HepG2 (cell line): Measurements from ENCODE around the gene MARS1. TPM values are rescaled to one million over a fixed set of nuclear protein-coding genes. Genes with fewer than 3 reads are reported as not detected.
A peak's percentile ranks its signal among the peaks of the same experiment; 100 is the strongest.

Experiments used
- ATAC-seq: fragments of 200-7000 bp; cut with Tn5 transposase; 3 replicates; pipeline ENCODE4 v1.9.1; 2020; ENCODE audit warnings: mild to moderate bottlenecking, moderate library complexity
- BruUV-seq: library from RNA; stranded (reverse); fragments of 400-500 nt; replicated peaks from 2 replicates; lab custom pipeline; 2021; lab: Mats Ljungman, UMichigan
- CTCF ChIA-PET: fragments of 300-600 bp; formaldehyde crosslinking; extraction: SDS; loops from one replicate; lab custom pipeline; 2021; ENCODE audit warnings: low total read pairs, inconsistent platforms, low intra/inter-chr PET ratio; lab: Yijun Ruan, JAX
- POLR2A ChIA-PET: fragments of 350-600 bp; sonication (Branson Sonifier 250); formaldehyde crosslinking; loops from one replicate; lab custom pipeline; 2020; ENCODE audit warnings: antibody characterized with exemption, inconsistent platforms; lab: Yijun Ruan, JAX
- DNase-seq: peaks from one replicate; pipeline ENCODE4 v3.0.0-alpha.2; 2015; ENCODE audit warnings: low spot score
- FAIRE-seq: peaks from 3 replicates; lab custom pipeline; 2011; peaks lifted over from hg19 to GRCh38; lab: Jason Lieb, UNC
- H2AFZ ChIP-seq: one replicate; pipeline ENCODE4 v1.6.1; 2011; ENCODE audit warnings: low read length, inconsistent platforms
- H3K27ac ChIP-seq: fragments of 300-600 bp; 3 replicates; pipeline ENCODE4 v1.8.0; 2011; ENCODE audit warnings: mixed run types, mild to moderate bottlenecking, mixed read lengths, low read length, inconsistent platforms; ENCODE audit not compliant: insufficient read depth; ENCODE audit errors: extremely low read length
- H3K27me3 ChIP-seq, 2 experiments: fragments of 200-600 bp in 1 of 2; 2 replicates in 1 of 2; 3 replicates in 1 of 2; pipeline versions ENCODE4 v1.6.0 to v1.8.0; 2011; ENCODE audit warnings: low read length in 2 of 2, mild to moderate bottlenecking in 2 of 2, moderate library complexity in 2 of 2, inconsistent platforms in 1 of 2; ENCODE audit not compliant: insufficient read depth in 2 of 2, control insufficient read depth in 1 of 2
- H3K36me3 ChIP-seq, 2 experiments: fragments of 200-600 bp in 1 of 2; replicated peaks in 1 of 2; 2 replicates in 1 of 2; 3 replicates in 1 of 2; pipeline versions ENCODE4 v1.5.1 to v1.8.0; 2011; ENCODE audit warnings: low read length in 2 of 2, inconsistent platforms in 1 of 2; ENCODE audit not compliant: insufficient read depth in 2 of 2, control insufficient read depth in 1 of 2
- H3K4me1 ChIP-seq: 2 replicates; pipeline ENCODE4 v1.5.1; 2012; ENCODE audit warnings: low read length, inconsistent platforms; ENCODE audit not compliant: insufficient read depth
- H3K4me2 ChIP-seq: 2 replicates; pipeline ENCODE4 v1.6.0; 2011; ENCODE audit warnings: low read depth, low read length, inconsistent platforms
- H3K4me3 ChIP-seq, 3 experiments: fragments of 200-600 bp in 1 of 3; sonication (generic), shearing (Covaris generic) in 1 of 3; replicated peaks in 1 of 3; 2 replicates each; pipeline ENCODE4 v1.5.1; 2011 to 2016; ENCODE audit warnings: low read length in 3 of 3, inconsistent platforms in 2 of 3, low read depth in 2 of 3, mild to moderate bottlenecking in 2 of 3, control low read depth in 1 of 3, mixed read lengths in 1 of 3; ENCODE audit not compliant: insufficient read depth in 1 of 3
- H3K79me2 ChIP-seq: one replicate; pipeline ENCODE4 v1.6.1; 2011; ENCODE audit warnings: low read length, inconsistent platforms; ENCODE audit not compliant: insufficient read depth
- H3K9ac ChIP-seq: 2 replicates; pipeline ENCODE4 v1.6.0; 2011; ENCODE audit warnings: mild to moderate bottlenecking, low read depth, low read length, inconsistent platforms; ENCODE audit not compliant: insufficient read depth
- H3K9me3 ChIP-seq: 2 replicates; pipeline ENCODE4 v1.5.1; 2012; ENCODE audit warnings: mild to moderate bottlenecking, low read length
- H4K20me1 ChIP-seq: 2 replicates; pipeline ENCODE4 v1.6.0; 2011; ENCODE audit warnings: inconsistent platforms, mild to moderate bottlenecking, low read length, moderate library complexity; ENCODE audit not compliant: insufficient read depth
- ARNT2 ChIP-seq: sonication (generic); formaldehyde crosslinking; IDR thresholded peaks from 2 replicates; pipeline ENCODE4 v1.8.0; 2022; ENCODE audit warnings: mild to moderate bottlenecking, low read depth, missing genetic modification reagents, moderate library complexity
- ETV5 ChIP-seq: IDR thresholded peaks from 2 replicates; pipeline ENCODE4 v1.6.1; 2018; ENCODE audit warnings: missing biosample characterization, missing genetic modification reagents, inconsistent platforms, borderline replicate concordance
- GTF2F1 ChIP-seq: fragments of 150-350 bp; IDR thresholded peaks from 2 replicates; pipeline ENCODE4 v1.6.1; 2014; ENCODE audit warnings: low read length
- KDM4B ChIP-seq: sonication (generic); formaldehyde crosslinking; IDR thresholded peaks from 2 replicates; pipeline ENCODE4 v1.4.0; 2020; ENCODE audit warnings: missing genetic modification reagents
- PITX1 ChIP-seq: sonication (generic); formaldehyde crosslinking; IDR thresholded peaks from 2 replicates; pipeline ENCODE4 v1.5.1; 2020; ENCODE audit warnings: mild to moderate bottlenecking, missing genetic modification reagents
- SMAD1 ChIP-seq: sonication (generic); formaldehyde crosslinking; IDR thresholded peaks from 2 replicates; pipeline ENCODE4 v1.4.0; 2020; ENCODE audit warnings: missing genetic modification reagents, low read depth, mild to moderate bottlenecking, borderline replicate concordance
- SP140L ChIP-seq: sonication (generic); formaldehyde crosslinking; IDR thresholded peaks from 2 replicates; pipeline ENCODE4 v1.4.0; 2020; ENCODE audit warnings: missing genetic modification reagents, borderline replicate concordance
- ZNF343 ChIP-seq: sonication (generic); formaldehyde crosslinking; IDR thresholded peaks from 2 replicates; pipeline ENCODE4 v1.4.0; 2020; ENCODE audit warnings: mild to moderate bottlenecking, missing genetic modification reagents
- ZNF543 ChIP-seq: sonication (generic); formaldehyde crosslinking; IDR thresholded peaks from 2 replicates; pipeline ENCODE4 v1.4.0; 2020; ENCODE audit warnings: mild to moderate bottlenecking, missing genetic modification reagents
- WGBS: methylation state at CpG from one replicate; pipeline ENCODE4 v1.1.6; 2017; ENCODE audit warnings: low lambda C conversion rate; 5-methylcytosine and 5-hydroxymethylcytosine counted together
- in situ Hi-C: cut with HindIII; loops from 2 replicates; pipeline ENCODE4 v1.10.0; 2017; ENCODE audit warnings: low pct_unique_long_range_greater_than_20kb; ENCODE audit not compliant: extremely low pct_ligation_motif_present
- intact Hi-C: fragments of 100-400 bp; cut with micrococcal nuclease; formaldehyde crosslinking; loops from one replicate; pipeline ENCODE4 v1.10.0; 2022; ENCODE audit not compliant: unreplicated experiment
- polyA plus RNA-seq, 8 experiments: library from polyadenylated mRNA; depleted of rRNA in 3 of 8; stranded (reverse) in 7 of 8; unstranded in 1 of 8; fragments of >200 nt; fragmentation: Illumina TruSeq in 4 of 8; extraction: Trizol in 4 of 8; gene quantifications; 2 replicates each; pipeline versions ENCODE4 v1.2.1 to v1.2.3, GENCODE V29; 2011 to 2016; ENCODE audit warnings: low read depth in 4 of 8, missing spikeins in 1 of 8, mixed read lengths in 1 of 8; ENCODE audit not compliant: insufficient read depth in 1 of 8
- total RNA-seq, 5 experiments: library from RNA; depleted of rRNA; stranded (reverse); fragments of >200 nt; fragmentation: Illumina TruSeq; extraction: Trizol; gene quantifications; 2 replicates each; pipeline ENCODE4 v1.2.3, GENCODE V29; 2016; ENCODE audit warnings: low read depth in 1 of 5
- TF ChIP-seq, protein P1 (sequence below): sonication (generic); formaldehyde crosslinking; IDR thresholded peaks from 2 replicates; pipeline ENCODE4 v1.4.0; 2020; ENCODE audit warnings: missing genetic modification reagents
- TF ChIP-seq, protein P2 (sequence below): sonication (generic); formaldehyde crosslinking; IDR thresholded peaks from 2 replicates; pipeline ENCODE4 v1.9.0; 2021; ENCODE audit warnings: missing genetic modification reagents, borderline replicate concordance
- TF ChIP-seq, protein P3 (sequence below): sonication (generic); formaldehyde crosslinking; conservative IDR thresholded peaks from 2 replicates; pipeline ENCODE4 v1.8.0; 2022; ENCODE audit warnings: mild to moderate bottlenecking, moderate library complexity, missing genetic modification reagents
- TF ChIP-seq, protein P4 (sequence below): IDR thresholded peaks from 2 replicates; pipeline ENCODE4 v1.6.1; 2016; ENCODE audit warnings: low read depth, borderline replicate concordance

The MARS1 gene
- total and polyA plus RNA-seq, 2 of the 13 experiments (the other 11 are each of a cell fraction or from before 2014, with no cell fraction given), result 115 to 181 TPM

DNA sequence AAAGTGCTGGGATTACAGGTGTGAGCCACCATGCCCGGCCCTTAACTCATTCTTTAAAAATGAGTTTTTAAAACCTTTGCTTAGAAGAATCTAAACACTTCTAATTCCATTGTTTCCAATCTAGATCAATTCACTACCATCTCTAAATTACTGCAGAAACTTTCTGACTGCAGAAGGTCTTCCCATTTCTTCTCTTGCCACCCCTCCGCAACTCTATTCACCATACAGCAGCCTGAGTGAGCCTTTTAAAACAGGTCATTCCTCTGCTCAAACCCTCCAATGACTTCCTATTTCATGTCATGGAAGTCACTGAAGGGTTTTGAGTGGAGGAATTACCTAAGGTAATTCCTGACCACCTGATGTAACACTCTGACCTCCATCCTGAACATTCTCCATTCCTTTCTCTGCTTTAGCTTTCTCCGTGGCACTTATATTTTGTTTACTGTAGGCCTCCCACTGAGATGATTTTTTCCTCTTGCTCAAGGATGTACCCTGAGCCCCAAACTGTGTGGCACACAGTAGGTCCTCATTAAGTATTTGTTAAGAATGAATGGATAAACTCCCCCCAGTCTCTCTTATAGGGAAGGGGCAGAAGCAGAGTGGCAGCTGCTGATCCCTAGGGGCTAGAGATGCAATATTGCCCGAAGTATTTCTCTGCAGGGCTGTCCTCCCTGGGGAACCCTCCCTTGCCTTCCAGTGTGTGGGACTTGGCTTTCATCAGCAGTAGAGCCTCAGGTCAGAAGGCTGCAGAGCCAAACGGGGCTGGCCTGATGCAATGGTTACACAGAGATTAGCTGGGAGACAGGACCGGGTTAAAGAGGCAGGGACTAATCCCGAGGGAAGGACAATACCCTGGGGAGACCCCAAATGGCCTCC is 31.3 kb downstream of the MARS1 start:
- Histone ChIP-seq H2AFZ (no peak overlapping the region), H3K27ac (peak overlapping the region; percentile 97), H3K27me3 (no peaks in the 10 kb centered on the region; a peak in 1 of 5 replicates), H3K9ac (peak overlapping the region; percentile 100), H3K9me3 (no peaks in the 10 kb centered on the region), H3K4me2 (peak overlapping the region; percentile 85), H3K4me1 (peaks cover 37% of the 10 kb centered on the region), H3K4me3 (peak overlapping the region; percentile 70 to 99 (median 97)), H4K20me1 (peaks cover 35% of the 10 kb centered on the region), H3K36me3 (peaks cover 17 to 35% of the 10 kb centered on the region in 2 experiments), H3K79me2 (peaks cover 36% of the 10 kb centered on the region)
- 23% methylated on average over 5 of the region's 7 CpGs for WGBS
- POLR2A ChIA-PET, result interaction anchor here (0.7 to 7.8 kb wide), 22 partner anchors 9 to 289 kb away, joined by 3 to 90 read pairs (median 8); partner anchors contain the start of genes ARHGEF25, DCTN2, GLI1 and INHBE
- no TSS peak for BruUV-seq
- CTCF ChIA-PET, result no interaction called here
- FAIRE-seq (peak; percentile 42), ATAC-seq (peak; percentile 16), DNase-seq (peak; percentile 60)
- intact Hi-C loops, result no loop called here
- in situ Hi-C loops, result no loop called here
- TF ChIP-seq, protein P1, sequence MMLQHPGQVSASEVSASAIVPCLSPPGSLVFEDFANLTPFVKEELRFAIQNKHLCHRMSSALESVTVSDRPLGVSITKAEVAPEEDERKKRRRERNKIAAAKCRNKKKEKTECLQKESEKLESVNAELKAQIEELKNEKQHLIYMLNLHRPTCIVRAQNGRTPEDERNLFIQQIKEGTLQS (CRISPR knock-in tag), result no peak
- 0 out of 2 replicates have a peak, but pooled peaks have one; percentile 30 for TF ChIP-seq ZNF543 (CRISPR knock-in tag)
- TF ChIP-seq, protein P2, sequence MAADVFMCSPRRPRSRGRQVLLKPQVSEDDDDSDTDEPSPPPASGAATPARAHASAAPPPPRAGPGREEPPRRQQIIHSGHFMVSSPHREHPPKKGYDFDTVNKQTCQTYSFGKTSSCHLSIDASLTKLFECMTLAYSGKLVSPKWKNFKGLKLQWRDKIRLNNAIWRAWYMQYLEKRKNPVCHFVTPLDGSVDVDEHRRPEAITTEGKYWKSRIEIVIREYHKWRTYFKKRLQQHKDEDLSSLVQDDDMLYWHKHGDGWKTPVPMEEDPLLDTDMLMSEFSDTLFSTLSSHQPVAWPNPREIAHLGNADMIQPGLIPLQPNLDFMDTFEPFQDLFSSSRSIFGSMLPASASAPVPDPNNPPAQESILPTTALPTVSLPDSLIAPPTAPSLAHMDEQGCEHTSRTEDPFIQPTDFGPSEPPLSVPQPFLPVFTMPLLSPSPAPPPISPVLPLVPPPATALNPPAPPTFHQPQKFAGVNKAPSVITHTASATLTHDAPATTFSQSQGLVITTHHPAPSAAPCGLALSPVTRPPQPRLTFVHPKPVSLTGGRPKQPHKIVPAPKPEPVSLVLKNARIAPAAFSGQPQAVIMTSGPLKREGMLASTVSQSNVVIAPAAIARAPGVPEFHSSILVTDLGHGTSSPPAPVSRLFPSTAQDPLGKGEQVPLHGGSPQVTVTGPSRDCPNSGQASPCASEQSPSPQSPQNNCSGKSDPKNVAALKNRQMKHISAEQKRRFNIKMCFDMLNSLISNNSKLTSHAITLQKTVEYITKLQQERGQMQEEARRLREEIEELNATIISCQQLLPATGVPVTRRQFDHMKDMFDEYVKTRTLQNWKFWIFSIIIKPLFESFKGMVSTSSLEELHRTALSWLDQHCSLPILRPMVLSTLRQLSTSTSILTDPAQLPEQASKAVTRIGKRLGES (CRISPR knock-in tag), result no peak
- TF ChIP-seq, protein P3, sequence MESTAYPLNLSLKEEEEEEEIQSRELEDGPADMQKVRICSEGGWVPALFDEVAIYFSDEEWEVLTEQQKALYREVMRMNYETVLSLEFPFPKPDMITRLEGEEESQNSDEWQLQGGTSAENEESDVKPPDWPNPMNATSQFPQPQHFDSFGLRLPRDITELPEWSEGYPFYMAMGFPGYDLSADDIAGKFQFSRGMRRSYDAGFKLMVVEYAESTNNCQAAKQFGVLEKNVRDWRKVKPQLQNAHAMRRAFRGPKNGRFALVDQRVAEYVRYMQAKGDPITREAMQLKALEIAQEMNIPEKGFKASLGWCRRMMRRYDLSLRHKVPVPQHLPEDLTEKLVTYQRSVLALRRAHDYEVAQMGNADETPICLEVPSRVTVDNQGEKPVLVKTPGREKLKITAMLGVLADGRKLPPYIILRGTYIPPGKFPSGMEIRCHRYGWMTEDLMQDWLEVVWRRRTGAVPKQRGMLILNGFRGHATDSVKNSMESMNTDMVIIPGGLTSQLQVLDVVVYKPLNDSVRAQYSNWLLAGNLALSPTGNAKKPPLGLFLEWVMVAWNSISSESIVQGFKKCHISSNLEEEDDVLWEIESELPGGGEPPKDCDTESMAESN (CRISPR knock-in tag), result 0 out of 2 replicates have a peak, but pooled peaks have one; percentile 4
- no peak for TF ChIP-seq GTF2F1
- no peak for TF ChIP-seq SP140L (CRISPR knock-in tag)
- TF ChIP-seq ARNT2 (CRISPR knock-in tag), result no peak
- TF ChIP-seq, protein P4, sequence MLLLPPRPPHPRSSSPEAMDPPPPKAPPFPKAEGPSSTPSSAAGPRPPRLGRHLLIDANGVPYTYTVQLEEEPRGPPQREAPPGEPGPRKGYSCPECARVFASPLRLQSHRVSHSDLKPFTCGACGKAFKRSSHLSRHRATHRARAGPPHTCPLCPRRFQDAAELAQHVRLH (CRISPR knock-in tag), result no peak
- no peak for TF ChIP-seq ZNF343 (CRISPR knock-in tag)
- TF ChIP-seq SMAD1 (CRISPR knock-in tag), result no peak; the same call in 1 of the 2 replicates
- no peak for TF ChIP-seq ETV5
- TF ChIP-seq KDM4B (CRISPR knock-in tag), result no peak
- peak; percentile 84 for TF ChIP-seq PITX1 (CRISPR knock-in tag)
